Measurements from ENCODE around the gene GMCL2. TPM values are rescaled to one million over a fixed set of nuclear protein-coding genes. Genes with fewer than 3 reads are reported as not detected.

The GMCL2 gene
- total and polyA plus RNA-seq, 9 of the 15 experiments (the other 6 are each of a cell fraction or from before 2014, with no cell fraction given) = 0.04 TPM; not detected in 8

GRCh38 chr5:178203670-178204181, 16.6 kb upstream of the GMCL2 start:
- peak overlapping the region; percentile 90 for H2AFZ ChIP-seq (ENCODE audit: low read depth, low read length)
- CTCF ChIA-PET (ENCODE audit: low intra/inter-chr PET ratio) = no interaction called here
- POLR2A ChIA-PET = interaction anchor here (0.6 to 1.6 kb wide), 28 partner anchors 8 to 969 kb away, joined by 3 to 22 read pairs (median 4); partner anchors contain the start of gene PHYKPL
- DNase-seq (ENCODE audit: extremely low read depth in 1 of 4, low spot score in 3 of 4) (peak in 2 of 4 experiments; percentile 36 to 37), ATAC-seq (peak; percentile 17), FAIRE-seq (no peak)
- in situ Hi-C loops (cut with MboI) = no loop called here
- BruUV-seq (replicated peaks) = TSS peak; percentile 97
- H3K27me3 ChIP-seq (ENCODE audit: control insufficient read depth in 2 of 2, insufficient read depth in 2 of 2, low read length in 2 of 2) = no peaks in the 10 kb centered on the region
- peak overlapping the region; percentile 80 for H3K4me3 ChIP-seq
- H3K36me3 ChIP-seq (ENCODE audit: control insufficient read depth, insufficient read depth, low read length) = peaks cover 35% of the 10 kb centered on the region
- H3K79me2 ChIP-seq (ENCODE audit: control insufficient read depth, insufficient read depth, low read length) = peaks cover 57% of the 10 kb centered on the region
- intact Hi-C loops (cut with micrococcal nuclease) = no loop called here
- peak overlapping the region; percentile 94 for H3K27ac ChIP-seq (ENCODE audit: extremely low read depth, low read depth, low read length)
- peaks cover 10% of the 10 kb centered on the region for H3K9me1 ChIP-seq (ENCODE audit: control insufficient read depth, insufficient read depth, low read length)
- no peaks in the 10 kb centered on the region for H3K9me3 ChIP-seq (replicated peaks; ENCODE audit: control insufficient read depth, insufficient read depth, low read depth, low read length)
- peak overlapping the region; percentile 96 for H3K4me2 ChIP-seq (ENCODE audit: insufficient read depth, low read length)
- 0% methylated on average over 21 of the region's 30 CpGs for WGBS (ENCODE audit: insufficient coverage, low coverage, missing lambda C conversion rate)
- peak overlapping the region; percentile 93 to 99 for H3K9ac ChIP-seq (ENCODE audit: insufficient read depth in 1 of 2, low read depth in 2 of 2, low read length in 2 of 2)
- H3K4me1 ChIP-seq (replicated peaks in 1 of 2; ENCODE audit: control insufficient read depth in 2 of 2, insufficient read depth in 2 of 2, low read length in 2 of 2) = peaks cover 21 to 23% of the 10 kb centered on the region in 2 experiments; a peak in 4 of 5 replicates
- H4K20me1 ChIP-seq (replicated peaks; ENCODE audit: control insufficient read depth, insufficient read depth, low read length) = peaks cover 36% of the 10 kb centered on the region
- TF ChIP-seq CTCFL (IDR thresholded peaks at IDR 0.05; ENCODE audit: borderline replicate concordance, insufficient read depth, low read depth, low read length, poor library complexity, severe bottlenecking) (no peak), ZNF316 (IDR thresholded peaks at IDR 0.05) (0 out of 2 replicates have a peak, but pooled peaks have one; percentile 1), VEZF1 (CRISPR knock-in tag; IDR thresholded peaks at IDR 0.05) (0 out of 2 replicates have a peak, but pooled peaks have one; percentile 13), GATAD2A (IDR thresholded peaks at IDR 0.05) (no peak), AFF1 (IDR thresholded peaks at IDR 0.05; ENCODE audit: low read depth in 1 of 2, partially characterized antibody in 2 of 2) (peak in 1 of 2 experiments; percentile 30), TRIM25 (IDR thresholded peaks at IDR 0.05; ENCODE audit: borderline replicate concordance) (peak; percentile 43; the same call in 1 of the 2 replicates), FOXM1 (IDR thresholded peaks at IDR 0.05; ENCODE audit: low read depth) (no peak), FOXM1 (CRISPR knock-in tag; IDR thresholded peaks at IDR 0.05; ENCODE audit: low read depth) (peak; percentile 4; the same call in 1 of the 2 replicates), MLLT1 (IDR thresholded peaks at IDR 0.05) (peak; percentile 51 to 58; a peak in 1 of 4 replicates)

Measured in K562 (cell line).